Epithelial cell of prostate (primary cell): Measurements from ENCODE around the gene CTSC.
A peak's percentile ranks its signal among the peaks of the same experiment; 100 is the strongest.

ENCODE experiments used
- DNase-seq: peaks from one replicate; pipeline ENCODE4 v3.0.0-alpha.2; 2011; ENCODE audit warnings: low read depth, low spot score
- H3K27ac ChIP-seq: fragments of 450-650 bp; 2 replicates; pipeline ENCODE4 v1.5.1; 2017; ENCODE audit warnings: mild to moderate bottlenecking

CTSC gene

DNA sequence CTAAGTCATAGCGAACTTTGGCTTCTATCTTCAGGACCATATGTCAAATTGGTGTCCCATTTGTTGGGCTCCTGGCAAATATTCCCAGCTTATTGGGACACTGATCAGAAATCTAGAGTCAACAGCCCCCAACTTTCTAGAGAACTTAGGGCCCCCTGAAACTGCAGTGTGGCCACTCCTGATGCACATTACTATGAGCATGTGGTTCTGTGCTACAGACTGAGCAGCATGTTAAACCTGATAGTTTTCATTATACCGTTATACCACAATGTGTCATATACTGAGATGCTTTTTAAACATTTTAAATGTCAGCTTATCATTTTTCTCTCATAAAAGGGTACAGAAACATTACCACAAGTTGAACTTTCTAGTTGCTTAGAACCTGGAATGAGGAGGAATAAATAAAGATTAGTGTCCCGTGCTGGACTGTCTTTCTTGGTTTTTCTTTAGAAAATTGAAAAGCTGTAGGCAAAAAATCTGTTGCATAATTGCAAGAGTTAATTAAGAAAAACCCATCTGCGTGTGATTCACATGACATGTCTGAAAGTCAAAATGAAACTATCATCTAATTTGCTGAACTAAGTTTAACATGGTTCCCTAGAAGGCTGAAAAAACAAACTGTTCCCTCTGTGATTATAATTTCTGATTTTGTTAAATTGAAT is 16.4 kb upstream of the CTSC start:
- no peak for DNase-seq
- no peak overlapping the region for H3K27ac ChIP-seq

DNA sequence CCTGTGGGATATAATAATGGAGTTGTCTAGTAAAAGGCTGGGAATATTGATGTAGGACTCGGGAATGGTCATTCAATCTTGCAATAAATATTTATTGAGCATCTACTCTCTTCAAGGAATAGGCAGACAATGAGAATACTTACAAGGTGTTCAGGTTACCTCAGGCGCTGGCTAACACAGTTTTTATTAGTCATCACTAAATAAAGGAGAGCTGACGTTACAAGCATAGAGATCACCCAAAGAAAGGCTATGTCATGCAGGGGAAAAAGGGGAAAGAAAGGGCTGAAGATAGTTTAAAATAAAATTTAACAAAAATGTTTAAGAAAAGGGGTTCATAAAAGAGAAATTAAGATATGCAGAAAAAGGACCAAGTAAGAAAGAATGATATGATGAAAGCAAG is 15.8 kb upstream of the CTSC start:
- H3K27ac ChIP-seq, result no peak overlapping the region
- DNase-seq, result no peak

DNA sequence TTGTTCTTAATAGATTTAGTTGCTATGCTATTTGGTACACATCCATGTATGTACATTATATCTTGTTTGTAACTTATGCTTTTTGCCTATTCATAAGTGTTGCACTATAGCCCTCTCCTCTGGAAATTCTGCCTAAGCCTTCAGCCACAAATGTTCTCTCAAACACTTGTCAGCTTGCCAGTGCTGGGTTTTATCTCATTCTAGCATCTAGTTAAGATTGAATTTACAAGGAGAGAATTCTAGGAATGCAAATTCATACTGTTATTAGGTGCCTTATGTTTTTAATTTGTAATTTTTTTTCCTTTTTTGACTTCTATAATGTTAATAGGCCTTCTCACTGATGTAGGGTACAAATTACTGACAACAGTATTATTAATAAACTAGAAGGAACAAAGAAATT is 14.6 kb upstream of the CTSC start:
- no peak for DNase-seq
- no peak overlapping the region for H3K27ac ChIP-seq

DNA sequence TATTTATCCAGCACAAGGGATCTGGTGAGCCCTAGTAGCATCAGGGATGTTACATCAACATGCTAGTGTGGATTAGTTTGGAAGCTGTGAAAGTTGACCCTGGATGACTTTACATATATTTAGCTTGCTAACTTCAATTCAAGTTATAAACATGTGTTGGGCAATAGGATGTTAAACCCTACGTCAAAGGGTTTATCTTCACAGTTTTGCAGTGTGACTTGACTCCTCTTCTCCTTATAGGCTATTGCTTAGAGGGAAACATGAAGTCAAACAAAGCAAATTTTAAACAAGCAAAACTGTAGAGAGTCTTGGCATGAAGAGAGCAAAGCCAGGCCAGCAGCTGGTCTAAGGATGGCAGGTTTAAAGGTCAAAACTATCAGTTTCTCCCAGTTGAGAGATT is 11.3 kb upstream of the CTSC start:
- DNase-seq, result no peak
- no peak overlapping the region for H3K27ac ChIP-seq

DNA sequence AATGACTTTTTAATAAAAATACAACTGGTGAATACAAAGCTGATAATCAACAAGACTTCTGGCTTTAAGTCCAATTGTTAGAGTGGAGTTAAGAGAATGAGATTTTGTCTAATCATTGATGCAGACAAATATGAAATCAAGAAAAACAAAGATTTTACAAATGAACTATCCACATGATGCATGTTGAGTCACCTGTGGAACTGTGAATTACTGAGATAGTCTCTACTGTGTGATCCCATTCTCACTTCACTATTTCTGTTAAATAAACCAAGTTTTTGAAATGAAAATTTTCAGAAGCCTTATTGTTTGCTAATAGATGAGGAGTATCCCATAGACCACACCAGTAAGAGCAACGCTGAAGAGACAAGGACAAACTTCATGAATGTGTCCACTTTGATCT is 8.4 kb upstream of the CTSC start:
- no peak overlapping the region for H3K27ac ChIP-seq
- no peak for DNase-seq

DNA sequence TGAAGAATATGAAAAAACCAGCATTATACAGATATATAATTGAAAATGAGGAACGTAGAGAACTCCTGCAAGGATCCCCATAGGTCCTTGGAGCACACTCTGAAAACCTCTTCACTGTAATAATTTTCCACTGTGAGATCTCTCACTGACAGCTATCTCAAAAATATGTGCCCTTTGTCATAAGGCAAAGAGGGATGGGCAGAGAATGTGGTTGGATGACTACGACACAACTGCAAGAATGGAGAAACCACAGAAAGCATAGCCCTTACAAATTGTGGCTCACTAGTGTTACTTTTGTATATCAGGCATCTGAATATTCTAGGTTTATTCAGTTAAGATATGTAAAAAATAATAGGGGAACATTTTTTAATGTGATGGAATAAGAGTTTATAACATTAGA is 7.9 kb upstream of the CTSC start:
- DNase-seq, result no peak

DNA sequence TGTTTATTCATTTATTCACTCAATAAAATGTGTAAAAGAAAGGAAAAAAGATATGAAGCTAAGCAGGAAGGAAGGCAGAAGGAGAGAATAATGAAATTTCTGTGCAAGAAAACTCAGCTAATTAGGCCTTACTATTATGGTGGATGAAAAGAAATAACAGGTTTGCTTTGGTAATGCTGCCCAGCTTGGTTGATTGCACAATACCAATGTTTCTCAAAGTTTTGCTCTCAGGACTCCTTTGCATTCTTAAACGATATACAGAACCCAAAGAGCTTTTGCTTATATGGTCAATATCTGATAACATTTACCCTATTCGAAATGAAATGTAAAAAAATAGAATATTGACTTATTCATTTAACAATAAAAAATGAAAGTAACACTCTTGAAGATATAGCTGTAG is 7.3 kb upstream of the CTSC start:
- DNase-seq, result no peak
- H3K27ac ChIP-seq, result no peak overlapping the region

More for the DNA sequence above, 7.9 kb upstream of the CTSC start:
- H3K27ac ChIP-seq, result no peak overlapping the region

DNA sequence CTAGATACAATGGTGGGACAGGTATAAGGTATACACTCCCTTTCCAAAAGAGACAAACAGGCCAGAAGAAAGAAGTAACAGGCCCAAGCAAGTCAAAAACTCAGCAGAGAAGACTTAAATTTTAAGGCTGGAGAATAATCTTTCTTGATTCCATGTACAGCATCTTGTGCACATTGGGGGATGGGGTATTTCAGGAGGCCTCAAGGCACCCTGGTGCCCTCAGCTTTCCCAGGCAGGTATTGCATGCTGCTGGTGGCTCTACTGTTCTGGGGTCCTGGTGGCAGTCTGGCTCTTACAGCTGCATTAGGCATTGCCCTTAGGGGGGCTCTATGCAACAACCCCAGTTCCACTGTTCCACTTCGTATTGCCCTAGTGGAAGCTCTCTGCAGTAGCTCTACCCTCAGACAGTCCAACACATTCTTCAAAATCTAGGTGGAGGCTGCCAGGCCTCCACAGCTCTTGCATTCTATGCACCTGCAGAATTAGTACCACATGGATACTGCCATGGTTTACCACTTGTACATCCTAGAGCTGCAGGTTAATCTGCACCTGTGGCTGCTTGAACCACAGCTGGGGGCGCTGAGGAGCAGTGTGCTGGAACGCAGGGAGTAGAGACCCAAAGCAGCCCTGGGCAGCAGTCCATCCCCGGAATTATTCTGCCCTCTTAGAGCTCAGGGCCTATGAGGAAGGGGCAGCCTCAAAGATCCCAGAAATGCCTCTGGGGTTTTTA is 4.2 kb upstream of the CTSC start:
- no peak overlapping the region for H3K27ac ChIP-seq
- DNase-seq, result no peak

DNA sequence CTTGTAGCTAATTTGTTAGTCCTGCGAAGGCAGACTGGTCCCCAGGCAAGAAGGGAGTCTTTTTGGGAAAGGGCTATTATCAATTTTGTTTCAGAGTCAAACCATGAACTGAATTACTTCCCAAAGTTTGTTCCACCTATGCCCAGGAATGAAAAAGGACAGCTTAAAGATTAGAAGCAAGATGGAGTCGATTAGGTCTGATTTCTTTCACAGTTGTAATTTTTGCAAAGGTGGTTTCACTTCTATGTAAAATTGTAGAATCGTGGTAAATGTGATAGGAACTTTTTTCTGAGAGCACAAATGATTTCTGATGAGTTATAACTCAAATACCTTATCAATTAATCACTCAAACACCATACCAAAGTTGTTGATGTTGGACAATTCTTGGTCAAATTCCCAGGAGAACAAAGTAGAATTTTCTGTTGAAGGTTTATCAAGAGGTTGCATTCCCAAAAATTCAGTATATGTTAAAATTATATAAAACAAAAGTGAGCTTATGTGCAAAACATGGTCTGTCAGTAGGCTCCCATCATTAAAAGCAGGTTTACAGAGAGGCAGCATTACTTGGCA is 2.9 kb upstream of the CTSC start:
- DNase-seq, result no peak
- H3K27ac ChIP-seq, result no peak overlapping the region

DNA sequence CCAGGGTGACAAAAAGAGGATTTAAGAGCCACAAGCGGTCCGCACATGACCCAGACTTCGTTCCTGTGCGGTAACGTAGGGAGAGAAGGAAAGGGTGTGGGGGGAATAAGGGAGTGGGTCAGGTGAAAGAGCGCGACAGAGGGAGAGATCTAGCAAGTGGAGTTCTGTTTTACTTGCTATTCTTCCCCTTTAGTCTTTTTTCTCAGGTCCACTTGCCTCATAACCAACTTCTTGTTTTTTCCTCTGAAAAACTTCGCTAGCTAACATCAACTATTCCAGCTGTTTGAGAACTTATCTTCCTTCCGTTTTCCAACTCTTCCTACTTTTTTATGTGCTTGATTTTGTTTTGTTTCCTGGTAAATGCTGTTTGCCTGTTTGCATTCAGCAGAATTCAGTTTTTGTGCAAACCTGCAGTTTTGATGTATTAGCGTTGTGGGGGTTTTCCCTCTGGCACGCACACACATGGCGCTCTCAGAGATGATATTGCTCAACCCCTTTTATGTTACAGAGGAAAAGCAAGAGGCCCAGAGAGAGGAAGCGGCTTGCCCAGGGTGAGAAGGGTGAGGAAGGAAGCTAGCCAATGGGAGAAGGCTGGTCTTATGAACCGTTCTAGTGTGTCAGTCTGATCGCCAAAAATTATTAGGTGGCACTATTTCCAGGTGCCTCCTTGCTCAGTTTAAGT is 592 bp upstream of the CTSC start:
- DNase-seq, result no peak
- H3K27ac ChIP-seq, result peak overlapping the region; percentile 62

DNA sequence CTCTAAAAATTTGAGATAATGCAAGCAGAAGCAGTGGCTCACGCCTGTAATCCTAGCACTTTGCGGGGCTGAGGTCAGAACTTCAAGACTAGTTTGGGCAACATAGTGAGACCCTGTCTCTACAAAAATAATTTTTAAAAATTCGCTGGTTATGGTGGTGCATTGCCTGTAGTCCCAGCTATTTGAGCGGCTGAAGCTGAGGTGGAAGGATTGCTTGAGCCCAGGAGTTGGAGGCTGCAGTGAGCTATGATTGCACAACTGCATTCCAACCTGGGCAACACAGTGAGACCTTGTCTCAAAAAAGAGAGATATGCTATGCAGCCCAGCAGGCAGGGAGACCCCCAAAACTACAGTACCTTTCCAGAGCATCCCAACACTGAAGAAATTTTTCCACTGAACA is 2.3 kb downstream of the CTSC start:
- no peak for DNase-seq
- peak overlapping the region; percentile 3 for H3K27ac ChIP-seq

DNA sequence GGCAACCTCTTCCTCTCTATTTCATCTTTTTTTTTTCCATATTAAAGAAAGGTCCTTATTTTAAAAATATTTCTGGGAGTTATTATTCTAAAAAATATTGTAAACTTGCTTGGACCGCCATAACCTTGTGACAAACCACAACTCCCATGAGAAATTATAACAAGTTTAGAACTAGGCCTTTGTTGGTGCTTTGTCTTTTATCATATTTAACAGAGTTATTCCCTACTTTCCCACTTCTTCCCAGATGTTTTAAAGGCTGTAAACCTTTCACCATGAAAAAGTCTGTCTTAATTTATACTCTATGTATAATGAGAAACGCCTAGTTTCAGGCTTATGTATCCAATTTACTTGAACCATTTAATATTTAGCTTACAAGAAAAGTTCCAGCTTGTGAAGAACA is 3.7 kb downstream of the CTSC start:
- DNase-seq, result no peak
- H3K27ac ChIP-seq, result peak overlapping the region; percentile 3

DNA sequence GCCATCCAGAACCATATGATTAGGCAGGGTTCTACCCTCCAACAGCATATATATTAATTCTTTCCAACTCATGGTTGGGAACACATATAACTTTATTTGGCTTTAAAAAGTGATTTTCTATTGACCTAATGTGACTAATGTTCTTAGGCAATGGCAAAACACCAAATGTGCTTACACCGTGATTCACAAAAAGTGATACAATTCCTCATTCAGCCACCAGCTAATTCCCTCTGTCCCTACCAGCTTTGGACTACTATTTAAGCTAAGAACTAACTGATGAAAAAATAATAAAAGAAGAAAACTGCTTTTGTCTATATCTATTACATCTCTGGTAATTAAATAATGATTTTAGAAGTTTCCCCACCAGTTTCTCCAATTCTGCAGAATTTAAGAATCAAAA is 4.7 kb downstream of the CTSC start:
- peak overlapping the region; percentile 8 for H3K27ac ChIP-seq
- no peak for DNase-seq

DNA sequence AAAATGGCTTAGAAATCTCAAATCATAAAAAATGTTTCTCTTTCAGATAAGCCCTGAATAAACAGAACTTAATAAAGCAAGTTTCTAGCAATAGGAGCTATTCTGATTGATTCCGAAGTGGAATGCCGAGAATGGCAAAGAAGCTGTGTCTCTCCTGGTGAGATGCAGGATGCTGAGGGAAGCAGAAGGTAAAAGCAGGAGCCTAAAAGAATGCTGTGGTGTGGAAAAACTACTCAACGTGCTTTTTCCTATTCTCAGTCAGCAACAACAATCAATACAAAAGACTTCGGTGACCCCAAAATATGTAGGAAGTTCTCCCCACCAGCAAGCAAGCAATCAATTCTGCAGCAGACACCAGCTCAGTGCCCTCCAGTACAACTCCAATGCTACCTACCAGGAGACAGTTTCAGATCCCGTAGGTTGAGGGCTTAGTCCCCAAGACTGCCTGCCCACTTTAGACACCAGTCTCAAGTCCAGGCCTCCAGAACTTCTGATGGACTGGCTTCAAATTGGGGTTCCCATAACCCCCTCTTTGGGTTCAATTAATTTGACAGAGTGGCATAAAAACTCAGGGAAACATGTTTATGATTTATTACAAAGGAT is 6.6 kb downstream of the CTSC start:
- H3K27ac ChIP-seq, result no peak overlapping the region
- no peak for DNase-seq

DNA sequence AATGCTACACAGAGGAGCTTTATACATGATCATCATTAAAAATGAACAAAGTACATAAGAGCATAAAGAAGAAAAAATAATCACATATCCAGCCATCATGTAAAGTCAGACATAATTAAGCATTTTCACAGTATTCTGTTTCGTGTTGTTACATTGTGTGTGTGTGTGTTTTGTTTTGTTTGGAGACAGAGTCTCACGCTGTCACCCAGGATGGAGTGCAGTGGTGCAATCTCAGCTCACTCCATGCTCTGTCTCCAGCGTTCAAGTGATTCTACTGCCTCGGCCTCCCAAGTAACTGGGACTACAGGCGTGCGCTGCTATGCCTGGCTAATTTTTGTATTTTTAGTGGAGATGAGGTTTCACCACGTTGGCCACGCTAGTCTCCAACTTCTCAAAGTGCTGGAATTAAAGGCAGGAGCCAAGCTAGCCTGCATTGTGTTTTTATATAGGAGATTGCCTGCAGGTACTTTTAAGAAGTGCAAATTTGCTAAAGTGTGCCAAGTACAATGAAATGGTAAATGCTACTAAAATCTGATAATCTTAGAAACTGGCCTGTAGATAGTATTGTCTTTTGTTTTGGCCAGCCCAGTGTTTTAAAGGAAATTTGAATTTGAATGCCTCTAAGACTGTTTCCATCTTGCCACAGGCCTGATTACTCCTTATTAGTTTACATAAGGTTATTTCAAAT is 7.8 kb downstream of the CTSC start:
- H3K27ac ChIP-seq, result no peak overlapping the region
- no peak for DNase-seq

DNA sequence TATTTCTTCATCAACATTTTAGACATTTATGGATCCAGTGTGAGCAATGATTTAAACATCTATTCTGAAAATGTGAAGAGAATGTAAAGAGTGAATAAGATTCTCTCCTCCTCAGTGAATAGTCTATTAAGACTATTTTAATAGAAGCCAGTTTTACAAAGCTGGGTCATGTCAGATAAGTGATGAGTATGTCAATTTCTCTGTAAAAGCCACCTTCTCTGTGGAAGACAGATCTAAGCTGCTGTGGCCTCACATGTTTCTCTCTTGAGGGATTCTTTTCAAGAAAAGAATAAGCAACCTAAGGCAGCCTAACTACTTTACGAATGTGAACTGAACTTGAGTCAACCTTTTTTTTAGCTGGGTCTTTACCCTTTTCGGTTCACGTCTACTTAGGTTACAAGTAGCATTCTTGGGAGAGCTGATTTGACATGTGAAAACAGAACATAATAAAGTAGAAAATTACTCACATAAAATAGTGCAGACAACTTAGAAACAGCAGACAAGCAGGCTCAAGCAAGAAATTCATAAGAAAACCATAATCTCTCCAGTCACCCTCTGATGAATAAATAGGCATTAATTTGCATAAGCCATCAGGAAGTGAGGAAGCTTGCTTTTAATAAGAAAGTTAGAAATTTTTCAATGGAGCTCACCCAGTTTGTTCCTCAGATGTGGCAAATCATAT is 9.9 kb downstream of the CTSC start:
- no peak overlapping the region for H3K27ac ChIP-seq
- no peak for DNase-seq

DNA sequence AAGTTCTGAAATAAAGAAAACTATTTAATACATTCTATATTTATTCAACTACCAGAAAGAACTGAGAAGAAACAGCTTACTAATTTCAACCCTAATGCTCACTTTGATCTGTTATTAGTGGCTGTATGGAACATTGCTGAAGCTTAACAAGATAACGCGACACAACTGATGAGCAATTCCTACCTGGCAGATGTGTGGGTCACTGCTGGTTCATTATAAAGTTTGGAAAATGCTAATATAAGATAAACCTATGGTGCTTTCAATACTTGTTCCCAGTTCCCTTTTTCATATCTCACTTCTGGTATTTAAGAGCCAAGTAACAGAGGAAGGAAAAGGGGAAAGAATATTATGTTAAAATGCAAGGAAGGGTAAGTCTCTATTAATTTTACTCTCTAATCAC is 10.5 kb downstream of the CTSC start:
- DNase-seq, result no peak
- H3K27ac ChIP-seq, result no peak overlapping the region

DNA sequence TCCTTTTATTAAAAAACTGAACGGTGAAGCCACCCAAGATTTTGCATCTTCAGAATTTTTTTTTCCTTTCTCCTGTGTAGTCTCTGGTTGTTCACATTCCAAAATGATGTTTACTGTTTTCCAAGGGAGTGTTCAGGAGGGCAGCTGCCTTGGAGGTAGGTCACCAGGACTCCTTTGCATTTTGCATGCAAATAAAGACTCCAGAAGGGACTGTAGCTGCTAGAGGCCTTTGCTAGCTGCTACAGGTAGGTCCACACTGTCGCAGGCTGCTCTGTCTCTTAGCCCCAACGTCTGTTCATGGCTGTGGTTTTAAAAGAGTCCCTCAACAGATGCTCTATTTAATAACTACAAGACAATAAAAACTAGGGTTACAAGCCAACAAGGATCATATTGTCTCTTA is 11.4 kb downstream of the CTSC start:
- no peak overlapping the region for H3K27ac ChIP-seq
- DNase-seq, result no peak

DNA sequence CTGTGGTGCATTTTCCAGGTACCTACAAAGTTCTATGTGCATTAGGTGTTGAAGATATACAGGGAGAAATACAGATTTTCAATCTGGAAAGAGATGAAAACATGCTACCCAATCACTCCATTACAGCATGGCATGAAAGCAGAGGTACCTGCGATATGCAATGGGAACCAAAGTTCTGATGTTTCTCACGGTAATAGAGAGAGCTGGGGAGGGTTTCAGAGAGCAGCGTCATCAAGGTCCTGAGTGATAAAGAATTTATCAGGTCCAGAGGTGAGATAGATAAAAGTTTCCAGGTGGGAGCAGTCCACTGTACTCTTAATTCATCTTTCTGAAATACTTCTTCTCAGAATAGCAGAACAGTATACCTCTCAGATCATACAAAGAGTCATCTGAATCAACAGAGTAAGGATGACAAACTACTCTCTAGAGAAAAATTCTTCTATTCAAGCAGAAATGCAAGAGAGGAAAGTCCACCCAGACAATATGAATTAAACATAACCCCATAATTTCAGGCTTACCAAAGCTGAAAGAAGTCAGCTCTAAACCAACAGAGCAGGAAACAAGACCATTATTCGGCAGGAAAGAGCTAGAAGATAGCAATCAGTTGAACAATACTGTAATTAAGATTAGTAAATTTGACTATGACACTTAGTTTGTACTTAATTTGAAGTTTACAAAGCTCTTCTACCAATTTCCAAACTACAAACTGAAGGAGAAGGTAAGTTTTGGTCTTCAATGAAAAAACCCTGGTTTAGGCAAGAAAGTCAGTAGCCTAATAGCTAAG is 12.8 kb downstream of the CTSC start:
- H3K27ac ChIP-seq, result no peak overlapping the region
- no peak for DNase-seq
